OCI-LY3 (cell line): Measurements from ENCODE around the gene SERPINE2.

Experiments used
- CTCF ChIP-seq: fragments of 200-600, 300-600 bp; sonication (generic); IDR thresholded peaks from 2 replicates; pipeline ENCODE4 v1.5.1; 2014; ENCODE audit warnings: antibody characterized with exemption, low read length, low read depth
- EZH2phosphoT487 ChIP-seq: fragments of 200-600 bp; shearing (Covaris generic); IDR thresholded peaks from 2 replicates; pipeline ENCODE4 v1.6.1; 2018; ENCODE audit warnings: antibody characterized with exemption, mixed run types, low read depth

- TF ChIP-seq CTCF (no peak), EZH2phosphoT487 (no peak)
These were observed 29.3 kb downstream of the SERPINE2 start for GRCh38 chr2:224009605-224010315.
